Measurements from ENCODE around the gene THAP12. TPM values are rescaled to one million over a fixed set of nuclear protein-coding genes. Genes with fewer than 3 reads are reported as not detected.

THAP12 gene
- total and polyA plus RNA-seq, 2 donors (not counting 3 experiments of a cell fraction or from before 2014, with no cell fraction given) = 12.2 to 36.7 TPM

DNA sequence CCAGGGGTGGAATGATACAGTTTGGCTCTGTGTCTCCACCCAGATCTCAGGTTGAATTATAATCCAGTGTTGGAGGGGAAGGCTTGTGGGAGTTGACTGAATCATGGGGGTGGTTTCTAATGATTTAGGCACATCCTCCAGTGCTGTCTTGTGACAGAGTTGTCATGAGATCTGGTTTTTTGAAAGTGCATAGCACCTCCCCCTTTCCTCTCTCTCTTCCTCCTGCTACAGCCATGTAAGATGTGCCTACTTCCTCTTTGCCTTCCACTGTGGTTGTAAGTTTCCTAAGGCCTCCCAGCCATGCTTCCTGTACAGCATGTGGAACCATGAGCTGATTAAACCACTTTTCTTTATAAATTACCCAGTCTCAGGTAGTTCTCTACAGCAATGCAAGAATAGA lies 45.1 kb downstream of the THAP12 start:
- CTCF ChIA-PET = no interaction called here
- POLR2A ChIA-PET = no interaction called here

DNA sequence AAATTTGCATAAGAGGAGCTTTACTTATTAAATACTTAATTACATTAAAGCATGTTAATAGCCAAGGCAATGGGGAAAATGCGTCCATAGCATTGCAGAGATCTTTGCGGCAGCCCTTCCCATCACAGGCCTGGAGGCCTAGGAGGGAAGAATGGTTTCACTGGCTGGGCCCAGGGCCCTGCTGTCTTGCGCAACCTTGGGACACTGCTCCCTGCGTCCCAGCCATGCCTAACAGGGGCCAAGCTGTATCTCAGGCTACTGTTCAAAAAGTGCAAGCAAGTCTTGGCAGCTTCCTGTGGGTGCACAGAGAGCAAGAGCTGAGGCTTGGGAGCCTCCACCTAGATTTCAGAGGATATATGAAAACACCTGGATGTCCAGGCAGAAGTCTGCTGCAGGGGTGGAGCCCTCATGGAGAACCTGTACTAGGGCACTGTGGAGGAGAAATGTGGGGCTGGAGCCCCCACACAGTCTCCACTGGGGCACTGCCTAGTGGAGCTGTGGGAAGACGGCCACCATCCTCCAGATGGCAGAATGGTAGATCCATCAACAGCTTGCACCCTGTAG lies 46.0 kb downstream of the THAP12 start:
- CTCF ChIA-PET = no interaction called here
- no peaks in the 10 kb centered on the region for H3K79me2 ChIP-seq (ENCODE audit: control insufficient read depth, insufficient read depth, low read length)

More for the DNA sequence above, 45.1 kb downstream of the THAP12 start:
- no peak for FAIRE-seq
- no peaks in the 10 kb centered on the region for H3K9me3 ChIP-seq (replicated peaks; ENCODE audit: control insufficient read depth, insufficient read depth, low read length)
- dilution Hi-C loops (cut with MboI; ENCODE audit: extremely low pct_ligation_motif_present, low sequenced_read_pairs) (no loop called here), intact Hi-C loops (cut with micrococcal nuclease) (no loop called here)
- H3K27ac ChIP-seq (ENCODE audit: insufficient read depth, low read depth, low read length) = no peak overlapping the region
- H3K79me2 ChIP-seq (ENCODE audit: control insufficient read depth, insufficient read depth, low read length) = no peaks in the 10 kb centered on the region
- H3K4me2 ChIP-seq (ENCODE audit: insufficient read depth, low read length) = no peak overlapping the region
- no peaks in the 10 kb centered on the region for H3K9me1 ChIP-seq (replicated peaks; ENCODE audit: control insufficient read depth, extremely low read depth, insufficient read depth, low read length)
- TF ChIP-seq FOS (IDR thresholded peaks at IDR 0.05; ENCODE audit: borderline replicate concordance, insufficient read depth, low read length) (no peak), MYC (IDR thresholded peaks at IDR 0.05; ENCODE audit: low read depth, low read length) (no peak), POLR2AphosphoS5 (IDR thresholded peaks at IDR 0.05; ENCODE audit: insufficient read depth, low read depth, low read length) (no peak), GATA2 (IDR thresholded peaks at IDR 0.05; ENCODE audit: insufficient read depth, insufficient read length, low read depth, low read length) (no peak), JUN (IDR thresholded peaks at IDR 0.05; ENCODE audit: borderline replicate concordance, insufficient read depth, insufficient read length, low read depth) (no peak), EZH2 (IDR thresholded peaks at IDR 0.05; ENCODE audit: borderline replicate concordance, low read depth, low read length, severe bottlenecking) (no peak)
- TF ChIP-seq, protein P1, sequence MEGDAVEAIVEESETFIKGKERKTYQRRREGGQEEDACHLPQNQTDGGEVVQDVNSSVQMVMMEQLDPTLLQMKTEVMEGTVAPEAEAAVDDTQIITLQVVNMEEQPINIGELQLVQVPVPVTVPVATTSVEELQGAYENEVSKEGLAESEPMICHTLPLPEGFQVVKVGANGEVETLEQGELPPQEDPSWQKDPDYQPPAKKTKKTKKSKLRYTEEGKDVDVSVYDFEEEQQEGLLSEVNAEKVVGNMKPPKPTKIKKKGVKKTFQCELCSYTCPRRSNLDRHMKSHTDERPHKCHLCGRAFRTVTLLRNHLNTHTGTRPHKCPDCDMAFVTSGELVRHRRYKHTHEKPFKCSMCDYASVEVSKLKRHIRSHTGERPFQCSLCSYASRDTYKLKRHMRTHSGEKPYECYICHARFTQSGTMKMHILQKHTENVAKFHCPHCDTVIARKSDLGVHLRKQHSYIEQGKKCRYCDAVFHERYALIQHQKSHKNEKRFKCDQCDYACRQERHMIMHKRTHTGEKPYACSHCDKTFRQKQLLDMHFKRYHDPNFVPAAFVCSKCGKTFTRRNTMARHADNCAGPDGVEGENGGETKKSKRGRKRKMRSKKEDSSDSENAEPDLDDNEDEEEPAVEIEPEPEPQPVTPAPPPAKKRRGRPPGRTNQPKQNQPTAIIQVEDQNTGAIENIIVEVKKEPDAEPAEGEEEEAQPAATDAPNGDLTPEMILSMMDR (IDR thresholded peaks at IDR 0.05; ENCODE audit: extremely low read depth in 1 of 2, insufficient read depth in 1 of 2, low read depth in 1 of 2, low read length in 2 of 2) = no peak
- H3K36me3 ChIP-seq (ENCODE audit: control insufficient read depth in 2 of 2, extremely low read depth in 1 of 2, insufficient read depth in 2 of 2, low read length in 2 of 2) = no peaks in the 10 kb centered on the region
- H3K4me1 ChIP-seq (ENCODE audit: control insufficient read depth, extremely low read depth, insufficient read depth, low read length) = no peaks in the 10 kb centered on the region
- no peak overlapping the region for H3K4me3 ChIP-seq (replicated peaks in 1 of 3; ENCODE audit: insufficient read depth in 1 of 3, low read depth in 1 of 3, low read length in 3 of 3)
- BruUV-seq (replicated peaks) = no TSS peak
- H3K9ac ChIP-seq (replicated peaks; ENCODE audit: extremely low read depth, insufficient read depth, low read length) = no peak overlapping the region
- H3K27me3 ChIP-seq (ENCODE audit: control insufficient read depth in 2 of 2, insufficient read depth in 2 of 2, low read length in 2 of 2) = no peaks in the 10 kb centered on the region
- no peak for DNase-seq (ENCODE audit: low read depth, low spot score)
- no peaks in the 10 kb centered on the region for H4K20me1 ChIP-seq (replicated peaks; ENCODE audit: control insufficient read depth, extremely low read depth, insufficient read depth, low read length)
- no peak overlapping the region for H2AFZ ChIP-seq (ENCODE audit: low read depth, low read length)

More for the DNA sequence above, 46.0 kb downstream of the THAP12 start:
- Histone ChIP-seq H3K4me1 (ENCODE audit: control insufficient read depth, extremely low read depth, insufficient read depth, low read length) (no peaks in the 10 kb centered on the region), H3K27me3 (ENCODE audit: control insufficient read depth in 2 of 2, insufficient read depth in 2 of 2, low read length in 2 of 2) (no peaks in the 10 kb centered on the region), H2AFZ (ENCODE audit: low read depth, low read length) (no peak overlapping the region), H4K20me1 (replicated peaks; ENCODE audit: control insufficient read depth, extremely low read depth, insufficient read depth, low read length) (no peaks in the 10 kb centered on the region), H3K9ac (replicated peaks; ENCODE audit: extremely low read depth, insufficient read depth, low read length) (no peak overlapping the region), H3K9me3 (replicated peaks; ENCODE audit: control insufficient read depth, insufficient read depth, low read length) (no peaks in the 10 kb centered on the region), H3K4me2 (ENCODE audit: insufficient read depth, low read length) (no peak overlapping the region), H3K9me1 (replicated peaks; ENCODE audit: control insufficient read depth, extremely low read depth, insufficient read depth, low read length) (no peaks in the 10 kb centered on the region), H3K36me3 (ENCODE audit: control insufficient read depth in 2 of 2, extremely low read depth in 1 of 2, insufficient read depth in 2 of 2, low read length in 2 of 2) (no peaks in the 10 kb centered on the region), H3K4me3 (replicated peaks in 1 of 3; ENCODE audit: insufficient read depth in 1 of 3, low read depth in 1 of 3, low read length in 3 of 3) (no peak overlapping the region), H3K27ac (ENCODE audit: insufficient read depth, low read depth, low read length) (no peak overlapping the region)
- no peak for FAIRE-seq
- intact Hi-C loops (cut with micrococcal nuclease) (no loop called here), dilution Hi-C loops (cut with MboI; ENCODE audit: extremely low pct_ligation_motif_present, low sequenced_read_pairs) (no loop called here)
- POLR2A ChIA-PET = no interaction called here
- TF ChIP-seq, protein P1 (IDR thresholded peaks at IDR 0.05; ENCODE audit: extremely low read depth in 1 of 2, insufficient read depth in 1 of 2, low read depth in 1 of 2, low read length in 2 of 2) = no peak
- TF ChIP-seq JUN (IDR thresholded peaks at IDR 0.05; ENCODE audit: borderline replicate concordance, insufficient read depth, insufficient read length, low read depth) (no peak), POLR2A (IDR thresholded peaks at IDR 0.05; ENCODE audit: low read depth, low read length) (no peak), FOS (IDR thresholded peaks at IDR 0.05; ENCODE audit: borderline replicate concordance, insufficient read depth, low read length) (no peak), GATA2 (IDR thresholded peaks at IDR 0.05; ENCODE audit: insufficient read depth, insufficient read length, low read depth, low read length) (no peak), EZH2 (IDR thresholded peaks at IDR 0.05; ENCODE audit: borderline replicate concordance, low read depth, low read length, severe bottlenecking) (no peak), POLR2AphosphoS5 (IDR thresholded peaks at IDR 0.05; ENCODE audit: insufficient read depth, low read depth, low read length) (no peak)
- TF ChIP-seq, protein P2, sequence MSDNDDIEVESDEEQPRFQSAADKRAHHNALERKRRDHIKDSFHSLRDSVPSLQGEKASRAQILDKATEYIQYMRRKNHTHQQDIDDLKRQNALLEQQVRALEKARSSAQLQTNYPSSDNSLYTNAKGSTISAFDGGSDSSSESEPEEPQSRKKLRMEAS (IDR thresholded peaks at IDR 0.05; ENCODE audit: insufficient read depth, insufficient read length) = no peak
- no peak for DNase-seq (ENCODE audit: low read depth, low spot score)
- BruUV-seq (replicated peaks) = no TSS peak

Measured in endothelial cell of umbilical vein (primary cell).